IPS DF 6.9 (cell line): Measurements from ENCODE around the gene KSR1.

Source experiments
- DNase-seq: peaks from one replicate; pipeline ENCODE4 v3.0.0-alpha.2; 2013; ENCODE audit warnings: low read depth, low spot score
- H3K27ac ChIP-seq: one replicate; pipeline ENCODE4 v1.5.1; 2013; ENCODE audit warnings: low read length, control low read depth
- H3K27me3 ChIP-seq: 2 replicates; pipeline ENCODE4 v1.6.1; 2013; ENCODE audit warnings: mild to moderate bottlenecking, low read length; ENCODE audit not compliant: control insufficient read depth, insufficient read depth
- H3K36me3 ChIP-seq: 2 replicates; pipeline ENCODE4 v1.6.1; 2013; ENCODE audit warnings: low read length; ENCODE audit not compliant: control insufficient read depth, insufficient read depth
- H3K4me1 ChIP-seq: 2 replicates; pipeline ENCODE4 v1.6.1; 2013; ENCODE audit warnings: low read length; ENCODE audit not compliant: control insufficient read depth, insufficient read depth
- H3K4me3 ChIP-seq: 2 replicates; pipeline ENCODE4 v1.5.1; 2013; ENCODE audit warnings: mild to moderate bottlenecking, low read length
- H3K9me3 ChIP-seq: 2 replicates; pipeline ENCODE4 v1.6.1; 2013; ENCODE audit warnings: low read length, inconsistent platforms; ENCODE audit not compliant: control insufficient read depth, insufficient read depth
- WGBS: extraction: QIAGEN DNeasy Blood & Tissue Kit; methylation state at CpG from one replicate; pipeline ENCODE4 v1.1.7; 2013; ENCODE audit warnings: mixed read lengths, missing lambda C conversion rate; ENCODE audit not compliant: insufficient read length, insufficient coverage; 5-methylcytosine and 5-hydroxymethylcytosine counted together

KSR1 gene

DNA sequence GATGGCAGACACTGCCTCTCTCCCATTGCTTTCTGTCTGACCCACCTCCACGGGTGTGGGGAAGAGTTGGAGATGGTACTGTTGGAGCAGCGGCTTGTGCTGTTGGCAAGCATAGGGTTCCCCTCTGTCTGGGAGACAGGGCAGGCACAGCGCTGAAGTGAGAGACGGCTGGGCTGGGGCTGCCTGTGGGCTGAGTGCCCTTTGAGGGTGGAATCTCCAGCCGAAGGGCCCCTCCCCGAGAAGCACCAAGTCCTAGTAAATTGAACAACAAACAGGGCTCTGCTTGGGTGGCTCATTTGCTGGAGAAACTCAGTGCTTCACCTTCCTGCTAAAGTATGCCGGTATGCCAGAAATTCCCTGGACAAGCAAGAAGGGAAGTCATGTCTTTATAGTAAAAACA is 79.7 kb downstream of the KSR1 start:
- H3K27me3 ChIP-seq = no peaks in the 10 kb centered on the region
- no peaks in the 10 kb centered on the region for H3K36me3 ChIP-seq
- WGBS = no CpG with 5 or more reads among the region's 7 CpGs
- no peaks in the 10 kb centered on the region for H3K9me3 ChIP-seq
- H3K4me3 ChIP-seq = no peak overlapping the region
- H3K27ac ChIP-seq = no peak overlapping the region
- peaks cover 9% of the 10 kb centered on the region for H3K4me1 ChIP-seq
- no peak for DNase-seq

GRCh38 chr17:27536781-27537180 is 80.5 kb downstream of the KSR1 start:
- peaks cover 4% of the 10 kb centered on the region; the same call in 1 of the 2 replicates for H3K4me1 ChIP-seq
- no peak overlapping the region for H3K4me3 ChIP-seq
- no CpG with 5 or more reads among the region's 3 CpGs for WGBS
- H3K36me3 ChIP-seq = no peaks in the 10 kb centered on the region
- DNase-seq = no peak
- no peaks in the 10 kb centered on the region for H3K27me3 ChIP-seq
- no peak overlapping the region for H3K27ac ChIP-seq
- H3K9me3 ChIP-seq = no peaks in the 10 kb centered on the region

DNA sequence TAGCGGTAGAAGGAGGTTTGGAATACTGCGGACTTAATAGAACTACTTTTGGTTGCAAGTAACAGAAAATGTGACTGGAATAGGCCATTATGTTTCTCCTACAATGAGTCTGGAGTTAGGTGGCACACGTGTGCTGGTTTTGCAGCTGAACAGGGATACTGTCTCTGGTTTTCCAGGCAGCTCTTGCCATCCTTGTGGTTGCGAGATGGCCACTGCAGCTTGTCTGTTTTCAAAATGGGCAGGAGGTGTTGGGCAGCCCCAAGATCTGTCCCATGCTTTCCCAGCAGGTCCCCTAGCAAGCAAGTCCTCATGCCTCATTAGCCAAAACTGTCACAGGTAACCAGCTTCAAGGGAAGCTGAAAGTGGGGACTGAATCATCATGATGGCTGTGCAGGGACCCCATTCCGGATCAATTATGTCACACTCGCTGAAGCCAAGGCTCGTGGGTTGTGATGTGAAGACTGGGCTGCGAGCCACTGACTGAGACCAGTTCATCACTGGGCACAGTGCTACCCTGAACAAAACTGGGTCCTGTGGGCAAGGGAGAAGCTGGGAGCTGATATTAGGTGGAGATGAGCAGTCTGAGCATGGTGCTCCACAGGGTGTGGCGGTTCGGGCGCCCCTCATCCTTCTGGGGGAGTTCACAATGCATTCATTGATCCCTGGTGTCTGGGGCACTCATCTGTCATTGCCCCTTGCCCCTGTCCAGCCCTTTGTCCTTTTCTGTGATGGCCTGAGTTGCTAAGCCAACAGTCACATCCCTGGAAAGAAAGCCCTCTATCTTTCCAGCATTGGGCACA is 82.1 kb downstream of the KSR1 start:
- Histone ChIP-seq H3K4me1 (peaks cover 3% of the 10 kb centered on the region; the same call in 1 of the 2 replicates), H3K27ac (no peak overlapping the region), H3K27me3 (no peaks in the 10 kb centered on the region)

DNA sequence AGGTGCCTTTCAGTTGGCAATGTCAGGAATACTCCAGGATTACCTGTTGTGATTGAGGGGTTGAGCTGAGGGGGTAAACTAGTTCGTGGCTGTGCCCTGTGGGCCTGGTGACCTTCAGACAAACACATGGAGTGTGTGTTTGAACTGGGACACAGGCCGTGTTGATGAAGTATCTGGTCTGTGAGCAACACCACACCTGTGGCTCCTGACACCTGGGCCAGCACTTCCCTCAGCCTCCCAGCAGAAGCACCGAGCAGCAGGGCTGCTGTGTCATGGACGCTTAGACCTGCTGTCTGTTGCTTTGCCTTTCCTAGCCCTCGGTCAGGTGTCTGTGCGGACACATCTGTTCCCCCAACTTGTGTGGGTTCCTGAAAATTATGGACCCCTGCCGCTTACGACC is 82.9 kb downstream of the KSR1 start:
- Histone ChIP-seq H3K4me3 (no peak overlapping the region), H3K27ac (no peak overlapping the region), H3K27me3 (no peaks in the 10 kb centered on the region), H3K4me1 (peaks cover 3% of the 10 kb centered on the region; the same call in 1 of the 2 replicates), H3K36me3 (no peaks in the 10 kb centered on the region), H3K9me3 (no peaks in the 10 kb centered on the region)
- no peak for DNase-seq
- WGBS = no CpG with 5 or more reads among the region's 8 CpGs

More for the DNA sequence above, 82.1 kb downstream of the KSR1 start:
- DNase-seq = no peak
- H3K36me3 ChIP-seq = no peaks in the 10 kb centered on the region
- H3K4me3 ChIP-seq = no peak overlapping the region
- WGBS = no CpG with 5 or more reads among the region's 11 CpGs
- no peaks in the 10 kb centered on the region for H3K9me3 ChIP-seq

- Histone ChIP-seq H3K9me3 (no peaks in the 10 kb centered on the region), H3K36me3 (no peaks in the 10 kb centered on the region), H3K4me3 (no peak overlapping the region), H3K4me1 (peaks cover 3% of the 10 kb centered on the region; the same call in 1 of the 2 replicates), H3K27me3 (no peaks in the 10 kb centered on the region), H3K27ac (no peak overlapping the region)
- no peak for DNase-seq
- WGBS = no CpG with 5 or more reads among the region's 3 CpGs
These were observed 83.6 kb downstream of the KSR1 start for GRCh38 chr17:27539794-27540317.

GRCh38 chr17:27540318-27541101 is 84.3 kb downstream of the KSR1 start:
- WGBS = no CpG with 5 or more reads among the region's 16 CpGs
- Histone ChIP-seq H3K27me3 (no peaks in the 10 kb centered on the region), H3K9me3 (no peaks in the 10 kb centered on the region), H3K36me3 (no peaks in the 10 kb centered on the region), H3K4me3 (no peak overlapping the region), H3K27ac (no peak overlapping the region), H3K4me1 (peaks cover 3% of the 10 kb centered on the region; the same call in 1 of the 2 replicates)
- no peak for DNase-seq

- no peaks in the 10 kb centered on the region for H3K27me3 ChIP-seq
- H3K4me1 ChIP-seq = peaks cover 2% of the 10 kb centered on the region; the same call in 1 of the 2 replicates
- H3K9me3 ChIP-seq = no peaks in the 10 kb centered on the region
- H3K36me3 ChIP-seq = no peaks in the 10 kb centered on the region
- no peak overlapping the region for H3K4me3 ChIP-seq
- DNase-seq = no peak
- no peak overlapping the region for H3K27ac ChIP-seq
- WGBS = no CpG with 5 or more reads among the region's 6 CpGs
These were observed 85.2 kb downstream of the KSR1 start for GRCh38 chr17:27541301-27542023.

DNA sequence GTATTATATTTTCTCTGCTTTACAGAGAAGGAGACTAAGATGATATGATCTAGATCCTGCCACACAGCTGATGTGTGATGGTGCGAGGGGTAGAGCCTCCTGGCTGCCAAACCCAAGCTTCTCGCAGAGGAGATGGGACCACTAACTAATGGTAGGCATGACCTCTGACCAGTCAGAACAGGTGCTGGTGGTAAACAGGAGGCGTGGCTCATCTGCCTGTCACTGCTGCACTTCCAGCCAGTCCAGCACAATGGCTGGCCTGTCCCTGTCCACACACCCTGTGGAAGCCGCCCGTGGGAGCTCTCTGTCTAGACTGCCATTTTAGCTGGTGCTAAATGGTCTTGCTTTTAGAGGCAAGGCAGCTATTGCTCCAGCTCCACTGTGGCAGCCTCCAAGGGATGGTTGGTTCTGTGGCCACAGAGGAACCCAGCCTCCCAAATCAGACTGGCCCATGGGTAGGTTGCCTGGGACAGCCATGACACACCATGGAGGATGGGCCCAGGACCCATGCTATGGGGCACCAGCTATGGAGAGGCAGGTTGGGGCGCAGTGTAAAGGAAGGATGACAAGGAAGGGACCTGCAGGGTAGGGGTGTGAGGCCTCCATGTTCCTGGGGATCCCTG is 86.7 kb downstream of the KSR1 start:
- Histone ChIP-seq H3K36me3 (no peaks in the 10 kb centered on the region), H3K4me1 (peaks cover 2% of the 10 kb centered on the region; the same call in 1 of the 2 replicates), H3K9me3 (no peaks in the 10 kb centered on the region), H3K27ac (no peak overlapping the region), H3K4me3 (no peak overlapping the region), H3K27me3 (no peaks in the 10 kb centered on the region)
- WGBS = no CpG with 5 or more reads among the region's 6 CpGs
- no peak for DNase-seq

- no peak for DNase-seq
- peaks cover 2% of the 10 kb centered on the region; the same call in 1 of the 2 replicates for H3K4me1 ChIP-seq
- no peak overlapping the region for H3K27ac ChIP-seq
- H3K36me3 ChIP-seq = no peaks in the 10 kb centered on the region
- no CpG with 5 or more reads among the region's 9 CpGs for WGBS
- no peaks in the 10 kb centered on the region for H3K9me3 ChIP-seq
- H3K27me3 ChIP-seq = no peaks in the 10 kb centered on the region
- no peak overlapping the region for H3K4me3 ChIP-seq
These were observed 87.2 kb downstream of the KSR1 start for GRCh38 chr17:27543464-27543856.
